Measurements from ENCODE around the gene AGO3.

DNA sequence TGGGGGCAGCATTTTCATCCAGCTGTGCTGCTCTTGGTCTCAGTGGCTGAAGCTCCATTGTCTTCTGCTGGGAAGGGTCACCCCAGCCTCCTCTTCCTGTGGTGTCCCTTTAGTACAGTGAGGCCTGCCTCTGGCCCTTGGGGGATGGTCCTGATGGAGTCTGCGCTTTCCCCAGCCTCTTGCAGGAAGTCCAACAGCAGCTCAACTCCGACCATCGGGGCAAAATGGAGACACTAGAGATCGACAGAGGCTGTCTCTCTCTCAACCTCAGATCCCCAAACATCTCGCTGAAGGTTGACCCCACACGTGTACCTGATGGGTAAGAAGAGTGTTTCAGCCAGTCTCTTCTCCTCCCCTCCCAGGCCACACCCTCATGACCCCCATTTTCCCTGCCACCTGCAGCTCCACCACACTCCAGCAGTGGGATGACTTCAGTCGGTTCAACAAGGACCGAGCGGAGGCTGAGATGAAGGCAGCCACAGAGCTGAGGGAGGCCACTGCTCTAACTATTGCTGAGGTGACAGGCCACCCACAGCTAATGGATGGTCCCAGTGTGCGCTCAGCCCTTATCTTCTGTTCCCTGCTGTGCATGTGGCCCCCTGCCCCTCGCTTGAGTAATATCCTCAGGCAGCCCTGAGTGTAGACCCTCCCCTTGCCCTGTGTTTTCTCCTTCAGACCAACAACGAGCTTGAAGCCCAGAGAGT, 155.8 kb downstream of the AGO3 start:
- no peak for TF ChIP-seq SIX4 (CRISPR knock-in tag; IDR thresholded peaks at IDR 0.05)
- no peak for TF ChIP-seq RBM39 (IDR thresholded peaks at IDR 0.05; ENCODE audit: low read depth, low read length, poor library complexity, severe bottlenecking)
- no peak for TF ChIP-seq SP1 (IDR thresholded peaks at IDR 0.05)
- no peak for TF ChIP-seq SP1 (CRISPR knock-in tag; IDR thresholded peaks at IDR 0.05)
- TF ChIP-seq HOXA9 (CRISPR knock-in tag; IDR thresholded peaks at IDR 0.05; ENCODE audit: borderline replicate concordance): no peak
- no peak for TF ChIP-seq CTCF (CRISPR knock-in tag; IDR thresholded peaks at IDR 0.05)
- no peak for TF ChIP-seq GABPA (IDR thresholded peaks at IDR 0.05; ENCODE audit: low read depth, low read length)
- no peak for TF ChIP-seq GABPA (CRISPR knock-in tag; IDR thresholded peaks at IDR 0.05; ENCODE audit: low read depth)
- TF ChIP-seq, protein P1, sequence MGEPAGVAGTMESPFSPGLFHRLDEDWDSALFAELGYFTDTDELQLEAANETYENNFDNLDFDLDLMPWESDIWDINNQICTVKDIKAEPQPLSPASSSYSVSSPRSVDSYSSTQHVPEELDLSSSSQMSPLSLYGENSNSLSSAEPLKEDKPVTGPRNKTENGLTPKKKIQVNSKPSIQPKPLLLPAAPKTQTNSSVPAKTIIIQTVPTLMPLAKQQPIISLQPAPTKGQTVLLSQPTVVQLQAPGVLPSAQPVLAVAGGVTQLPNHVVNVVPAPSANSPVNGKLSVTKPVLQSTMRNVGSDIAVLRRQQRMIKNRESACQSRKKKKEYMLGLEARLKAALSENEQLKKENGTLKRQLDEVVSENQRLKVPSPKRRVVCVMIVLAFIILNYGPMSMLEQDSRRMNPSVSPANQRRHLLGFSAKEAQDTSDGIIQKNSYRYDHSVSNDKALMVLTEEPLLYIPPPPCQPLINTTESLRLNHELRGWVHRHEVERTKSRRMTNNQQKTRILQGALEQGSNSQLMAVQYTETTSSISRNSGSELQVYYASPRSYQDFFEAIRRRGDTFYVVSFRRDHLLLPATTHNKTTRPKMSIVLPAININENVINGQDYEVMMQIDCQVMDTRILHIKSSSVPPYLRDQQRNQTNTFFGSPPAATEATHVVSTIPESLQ (CRISPR knock-in tag; conservative IDR thresholded peaks at IDR 0.05): no peak
- no peak for TF ChIP-seq BRCA1 (CRISPR knock-in tag; IDR thresholded peaks at IDR 0.05)
- TF ChIP-seq RFXAP (CRISPR knock-in tag; IDR thresholded peaks at IDR 0.05; ENCODE audit: borderline replicate concordance): no peak
- TF ChIP-seq ZNF709 (CRISPR knock-in tag; IDR thresholded peaks at IDR 0.05): no peak
- no peak for TF ChIP-seq ZC3H13 (CRISPR knock-in tag; IDR thresholded peaks at IDR 0.05)
- no peak for TF ChIP-seq TARDBP (CRISPR knock-in tag; IDR thresholded peaks at IDR 0.05)
- no peak for TF ChIP-seq HNRNPUL1 (IDR thresholded peaks at IDR 0.05; ENCODE audit: low read depth, low read length)
